GM15510 (cell line): ENCODE data around the gene DNASE1L2.

Experiments used
- POLR2A ChIP-seq: IDR thresholded peaks from 3 replicates; pipeline ENCODE4 v1.6.1; 2011; ENCODE audit warnings: borderline replicate concordance; ENCODE audit not compliant: insufficient read length; ENCODE audit errors: extremely low read depth

The DNASE1L2 gene

GRCh38 chr16:2229632-2230250 is 6.5 kb upstream of the DNASE1L2 start:
- TF ChIP-seq POLR2A, result no peak

GRCh38 chr16:2230376-2230775 is 5.9 kb upstream of the DNASE1L2 start:
- TF ChIP-seq POLR2A, result no peak

GRCh38 chr16:2231016-2231931 is 5.0 kb upstream of the DNASE1L2 start:
- TF ChIP-seq POLR2A, result no peak

GRCh38 chr16:2232094-2232990 is 3.9 kb upstream of the DNASE1L2 start:
- no peak for TF ChIP-seq POLR2A

GRCh38 chr16:2233046-2233775 is 3.0 kb upstream of the DNASE1L2 start:
- no peak for TF ChIP-seq POLR2A

- no peak for TF ChIP-seq POLR2A
These were observed 2.1 kb upstream of the DNASE1L2 start for GRCh38 chr16:2233872-2234812.

GRCh38 chr16:2234813-2235170 is 1.5 kb upstream of the DNASE1L2 start:
- TF ChIP-seq POLR2A, result no peak

GRCh38 chr16:2235234-2235651 is 1.0 kb upstream of the DNASE1L2 start:
- TF ChIP-seq POLR2A, result no peak

- TF ChIP-seq POLR2A, result peak; percentile 11
These were observed 428 bp upstream of the DNASE1L2 start for GRCh38 chr16:2235695-2236336.

- no peak for TF ChIP-seq POLR2A
These were observed 848 bp downstream of the DNASE1L2 start for GRCh38 chr16:2237102-2237482.

GRCh38 chr16:2237493-2238149 is 1.4 kb downstream of the DNASE1L2 start:
- no peak for TF ChIP-seq POLR2A

GRCh38 chr16:2238150-2238837 is 2.0 kb downstream of the DNASE1L2 start:
- TF ChIP-seq POLR2A, result peak; percentile 12
